ENCODE measurements around the gene TBC1D22B. TPM values are rescaled to one million over a fixed set of nuclear protein-coding genes. Genes with fewer than 3 reads are reported as not detected.

Gene TBC1D22B
- total and polyA plus RNA-seq, 2 of the 13 experiments (the other 11 are each of a cell fraction or from before 2014, with no cell fraction given): 9.7 to 12.9 TPM

DNA sequence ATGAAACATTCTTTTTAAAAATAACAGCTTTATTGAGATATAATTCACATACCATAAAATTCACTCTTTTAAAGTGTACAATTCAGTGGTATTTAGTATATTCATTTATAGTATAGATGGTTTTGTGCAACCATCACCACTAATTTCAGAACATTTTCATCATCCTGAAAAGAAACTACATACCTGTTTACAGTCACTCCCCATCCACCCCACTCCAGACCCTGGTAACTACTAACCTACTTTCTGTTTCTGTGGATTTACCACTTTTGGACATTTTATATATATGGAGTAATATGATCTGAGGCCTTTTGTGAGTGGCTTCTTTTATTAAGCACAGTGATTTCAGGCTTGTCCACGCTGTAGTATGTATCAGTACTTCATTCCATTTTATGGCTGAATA lies 2.9 kb downstream of the TBC1D22B start (continued):
- TF ChIP-seq, protein P1, sequence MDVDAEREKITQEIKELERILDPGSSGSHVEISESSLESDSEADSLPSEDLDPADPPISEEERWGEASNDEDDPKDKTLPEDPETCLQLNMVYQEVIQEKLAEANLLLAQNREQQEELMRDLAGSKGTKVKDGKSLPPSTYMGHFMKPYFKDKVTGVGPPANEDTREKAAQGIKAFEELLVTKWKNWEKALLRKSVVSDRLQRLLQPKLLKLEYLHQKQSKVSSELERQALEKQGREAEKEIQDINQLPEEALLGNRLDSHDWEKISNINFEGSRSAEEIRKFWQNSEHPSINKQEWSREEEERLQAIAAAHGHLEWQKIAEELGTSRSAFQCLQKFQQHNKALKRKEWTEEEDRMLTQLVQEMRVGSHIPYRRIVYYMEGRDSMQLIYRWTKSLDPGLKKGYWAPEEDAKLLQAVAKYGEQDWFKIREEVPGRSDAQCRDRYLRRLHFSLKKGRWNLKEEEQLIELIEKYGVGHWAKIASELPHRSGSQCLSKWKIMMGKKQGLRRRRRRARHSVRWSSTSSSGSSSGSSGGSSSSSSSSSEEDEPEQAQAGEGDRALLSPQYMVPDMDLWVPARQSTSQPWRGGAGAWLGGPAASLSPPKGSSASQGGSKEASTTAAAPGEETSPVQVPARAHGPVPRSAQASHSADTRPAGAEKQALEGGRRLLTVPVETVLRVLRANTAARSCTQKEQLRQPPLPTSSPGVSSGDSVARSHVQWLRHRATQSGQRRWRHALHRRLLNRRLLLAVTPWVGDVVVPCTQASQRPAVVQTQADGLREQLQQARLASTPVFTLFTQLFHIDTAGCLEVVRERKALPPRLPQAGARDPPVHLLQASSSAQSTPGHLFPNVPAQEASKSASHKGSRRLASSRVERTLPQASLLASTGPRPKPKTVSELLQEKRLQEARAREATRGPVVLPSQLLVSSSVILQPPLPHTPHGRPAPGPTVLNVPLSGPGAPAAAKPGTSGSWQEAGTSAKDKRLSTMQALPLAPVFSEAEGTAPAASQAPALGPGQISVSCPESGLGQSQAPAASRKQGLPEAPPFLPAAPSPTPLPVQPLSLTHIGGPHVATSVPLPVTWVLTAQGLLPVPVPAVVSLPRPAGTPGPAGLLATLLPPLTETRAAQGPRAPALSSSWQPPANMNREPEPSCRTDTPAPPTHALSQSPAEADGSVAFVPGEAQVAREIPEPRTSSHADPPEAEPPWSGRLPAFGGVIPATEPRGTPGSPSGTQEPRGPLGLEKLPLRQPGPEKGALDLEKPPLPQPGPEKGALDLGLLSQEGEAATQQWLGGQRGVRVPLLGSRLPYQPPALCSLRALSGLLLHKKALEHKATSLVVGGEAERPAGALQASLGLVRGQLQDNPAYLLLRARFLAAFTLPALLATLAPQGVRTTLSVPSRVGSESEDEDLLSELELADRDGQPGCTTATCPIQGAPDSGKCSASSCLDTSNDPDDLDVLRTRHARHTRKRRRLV (CRISPR knock-in tag; IDR thresholded peaks at IDR 0.05): no peak
- TF ChIP-seq PRMT3 (CRISPR knock-in tag; IDR thresholded peaks at IDR 0.05; ENCODE audit: borderline replicate concordance, low read depth): no peak

DNA sequence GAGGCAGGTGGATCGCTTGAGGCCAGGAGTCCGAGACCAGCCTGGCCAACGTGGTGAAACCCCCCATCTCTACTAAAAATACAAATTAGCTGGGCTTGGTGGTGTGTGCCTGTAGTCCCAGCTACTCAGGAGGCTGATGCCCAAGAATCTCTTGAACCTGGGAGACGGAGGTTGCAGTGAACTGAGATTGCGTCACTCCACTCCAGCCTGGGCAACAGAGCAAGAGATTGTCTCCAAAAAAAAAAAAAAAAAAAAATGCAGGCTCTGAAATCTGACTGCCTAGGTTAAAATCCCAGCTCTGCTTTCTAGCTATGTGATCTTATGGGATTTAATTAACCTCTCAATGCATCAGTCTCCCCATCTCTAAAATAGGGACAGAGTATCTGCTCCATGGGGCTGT lies 3.6 kb downstream of the TBC1D22B start:
- FAIRE-seq: no peak
- POLR2A ChIA-PET: interaction anchor here (0.8 to 1.1 kb wide), 2 partner anchors 13 to 17 kb away, joined by 3 to 4 read pairs; no protein-coding TSS in a partner anchor
- no peak for TF ChIP-seq TARDBP (CRISPR knock-in tag; IDR thresholded peaks at IDR 0.05)
- TF ChIP-seq SOX5 (CRISPR knock-in tag; IDR thresholded peaks at IDR 0.05; ENCODE audit: borderline replicate concordance): no peak
- TF ChIP-seq ZNF232 (CRISPR knock-in tag; IDR thresholded peaks at IDR 0.05; ENCODE audit: borderline replicate concordance): no peak
- no peak for TF ChIP-seq MAX (IDR thresholded peaks at IDR 0.05)
- TF ChIP-seq, protein P2, sequence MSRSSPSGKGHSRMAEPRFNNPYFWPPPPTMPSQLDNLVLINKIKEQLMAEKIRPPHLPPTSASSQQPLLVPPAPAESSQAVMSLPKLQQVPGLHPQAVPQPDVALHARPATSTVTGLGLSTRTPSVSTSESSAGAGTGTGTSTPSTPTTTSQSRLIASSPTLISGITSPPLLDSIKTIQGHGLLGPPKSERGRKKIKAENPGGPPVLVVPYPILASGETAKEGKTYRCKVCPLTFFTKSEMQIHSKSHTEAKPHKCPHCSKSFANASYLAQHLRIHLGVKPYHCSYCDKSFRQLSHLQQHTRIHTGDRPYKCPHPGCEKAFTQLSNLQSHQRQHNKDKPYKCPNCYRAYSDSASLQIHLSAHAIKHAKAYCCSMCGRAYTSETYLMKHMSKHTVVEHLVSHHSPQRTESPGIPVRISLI (CRISPR knock-in tag; IDR thresholded peaks at IDR 0.05; ENCODE audit: borderline replicate concordance): peak; percentile 71; the same call in 1 of the 2 replicates
- no peak for TF ChIP-seq BHLHE40 (IDR thresholded peaks at IDR 0.05; ENCODE audit: low read length)
- TF ChIP-seq SMYD3 (CRISPR knock-in tag; IDR thresholded peaks at IDR 0.05): no peak
- TF ChIP-seq, protein P3, sequence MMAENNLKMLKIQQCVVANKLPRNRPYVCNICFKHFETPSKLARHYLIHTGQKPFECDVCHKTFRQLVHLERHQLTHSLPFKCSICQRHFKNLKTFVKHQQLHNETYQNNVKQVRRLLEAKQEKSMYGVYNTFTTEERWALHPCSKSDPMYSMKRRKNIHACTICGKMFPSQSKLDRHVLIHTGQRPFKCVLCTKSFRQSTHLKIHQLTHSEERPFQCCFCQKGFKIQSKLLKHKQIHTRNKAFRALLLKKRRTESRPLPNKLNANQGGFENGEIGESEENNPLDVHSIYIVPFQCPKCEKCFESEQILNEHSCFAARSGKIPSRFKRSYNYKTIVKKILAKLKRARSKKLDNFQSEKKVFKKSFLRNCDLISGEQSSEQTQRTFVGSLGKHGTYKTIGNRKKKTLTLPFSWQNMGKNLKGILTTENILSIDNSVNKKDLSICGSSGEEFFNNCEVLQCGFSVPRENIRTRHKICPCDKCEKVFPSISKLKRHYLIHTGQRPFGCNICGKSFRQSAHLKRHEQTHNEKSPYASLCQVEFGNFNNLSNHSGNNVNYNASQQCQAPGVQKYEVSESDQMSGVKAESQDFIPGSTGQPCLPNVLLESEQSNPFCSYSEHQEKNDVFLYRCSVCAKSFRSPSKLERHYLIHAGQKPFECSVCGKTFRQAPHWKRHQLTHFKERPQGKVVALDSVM (CRISPR knock-in tag; IDR thresholded peaks at IDR 0.05): no peak
- TF ChIP-seq ZNF143 (CRISPR knock-in tag; IDR thresholded peaks at IDR 0.05): no peak
- no peak for TF ChIP-seq HOXD1 (CRISPR knock-in tag; IDR thresholded peaks at IDR 0.05)
- TF ChIP-seq ZFP1 (CRISPR knock-in tag; IDR thresholded peaks at IDR 0.05): no peak
- TF ChIP-seq CEBPG (CRISPR knock-in tag; IDR thresholded peaks at IDR 0.05): peak; percentile 64
- TF ChIP-seq, protein P4, sequence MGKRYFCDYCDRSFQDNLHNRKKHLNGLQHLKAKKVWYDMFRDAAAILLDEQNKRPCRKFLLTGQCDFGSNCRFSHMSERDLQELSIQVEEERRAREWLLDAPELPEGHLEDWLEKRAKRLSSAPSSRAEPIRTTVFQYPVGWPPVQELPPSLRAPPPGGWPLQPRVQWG (CRISPR knock-in tag; IDR thresholded peaks at IDR 0.05; ENCODE audit: borderline replicate concordance, low read depth): no peak
- peak; percentile 81 for TF ChIP-seq CEBPB (IDR thresholded peaks at IDR 0.05; ENCODE audit: borderline replicate concordance, low read depth, low read length)

More for the DNA sequence above, 3.6 kb downstream of the TBC1D22B start:
- intact Hi-C loops (cut with micrococcal nuclease; ENCODE audit: unreplicated experiment): no loop called here
- Histone ChIP-seq H2AFZ (ENCODE audit: low read length) (no peak overlapping the region), H3K4me2 (ENCODE audit: low read depth, low read length) (no peak overlapping the region), H3K27ac (ENCODE audit: extremely low read length, insufficient read depth, low read length) (no peak overlapping the region), H3K4me1 (ENCODE audit: insufficient read depth, low read length) (peaks cover 53% of the 10 kb centered on the region), H3K27me3 (ENCODE audit: control insufficient read depth in 1 of 2, insufficient read depth in 2 of 2, low read length in 2 of 2) (no peaks in the 10 kb centered on the region; a peak in 1 of 5 replicates), H3K79me2 (ENCODE audit: insufficient read depth, low read length) (peaks cover 62% of the 10 kb centered on the region), H3K4me3 (replicated peaks in 1 of 3; ENCODE audit: insufficient read depth in 1 of 3, low read depth in 2 of 3, low read length in 3 of 3) (no peak overlapping the region), H3K9ac (ENCODE audit: insufficient read depth, low read depth, low read length) (no peak overlapping the region), H3K36me3 (replicated peaks in 1 of 2; ENCODE audit: control insufficient read depth in 1 of 2, insufficient read depth in 2 of 2, low read length in 2 of 2) (no peaks in the 10 kb centered on the region), H4K20me1 (ENCODE audit: insufficient read depth, low read length) (peaks cover 4% of the 10 kb centered on the region; the same call in 1 of the 2 replicates), H3K9me3 (ENCODE audit: low read length) (no peaks in the 10 kb centered on the region)
- no TSS peak for BruUV-seq (replicated peaks)
- in situ Hi-C loops (cut with HindIII; ENCODE audit: extremely low pct_ligation_motif_present, low pct_unique_long_range_greater_than_20kb): no loop called here
- 93% methylated on average over 5 of the region's 5 CpGs for WGBS (ENCODE audit: low lambda C conversion rate)
- DNase-seq (ENCODE audit: low spot score) (no peak), ATAC-seq (no peak)
- CTCF ChIA-PET (ENCODE audit: low intra/inter-chr PET ratio, low total read pairs): no interaction called here

Measured in HepG2 (cell line).